Glutamatergic neuron (in vitro differentiated cells): Measurements from ENCODE around the gene AQR. TPM values are rescaled to one million over a fixed set of nuclear protein-coding genes. Genes with fewer than 3 reads are reported as not detected.

Source experiments
- DNase-seq: peaks from one replicate; pipeline ENCODE4 v3.0.0; 2022
- H3K27ac Mint-ChIP-seq: one replicate; pipeline ENCODE4 v1.8.0; 2020; ENCODE audit warnings: mild to moderate bottlenecking, mixed read lengths, inconsistent platforms; ENCODE audit not compliant: unreplicated experiment
- H3K27me3 Mint-ChIP-seq: one replicate; pipeline ENCODE4 v1.8.0; 2020; ENCODE audit warnings: mild to moderate bottlenecking, moderate library complexity, mixed read lengths, inconsistent platforms; ENCODE audit not compliant: unreplicated experiment
- H3K36me3 Mint-ChIP-seq: one replicate; pipeline ENCODE4 v1.8.0; 2020; ENCODE audit warnings: mild to moderate bottlenecking, mixed read lengths, inconsistent platforms; ENCODE audit not compliant: unreplicated experiment
- H3K4me1 Mint-ChIP-seq: one replicate; pipeline ENCODE4 v1.8.0; 2020; ENCODE audit warnings: mild to moderate bottlenecking, low read depth, mixed read lengths, inconsistent platforms; ENCODE audit not compliant: unreplicated experiment
- H3K4me3 Mint-ChIP-seq: one replicate; pipeline ENCODE4 v1.8.0; 2020; ENCODE audit warnings: mild to moderate bottlenecking, mixed read lengths, inconsistent platforms; ENCODE audit not compliant: unreplicated experiment
- H3K9me3 Mint-ChIP-seq: one replicate; pipeline ENCODE4 v1.8.0; 2020; ENCODE audit warnings: mild to moderate bottlenecking, moderate library complexity, mixed read lengths, inconsistent platforms; ENCODE audit not compliant: unreplicated experiment
- total RNA-seq: library from RNA; stranded (reverse); fragmentation: NEBNext Ultra II Directional; extraction: Animal tissue kit (Norgen Biotek cat#: 25700); gene quantifications from one replicate; pipeline ENCODE4 v1.2.1, GENCODE V29; 2021; ENCODE audit not compliant: unreplicated experiment
- TF ChIP-seq, protein P1 (sequence below): fragments of 200-600 bp; sonication (generic); IDR thresholded peaks from one replicate; pipeline ENCODE4 v1.5.0; 2021; ENCODE audit not compliant: partially characterized antibody, unreplicated experiment

The AQR gene
- total RNA-seq, 1 donor from 2014 or later: 36.8 TPM

DNA sequence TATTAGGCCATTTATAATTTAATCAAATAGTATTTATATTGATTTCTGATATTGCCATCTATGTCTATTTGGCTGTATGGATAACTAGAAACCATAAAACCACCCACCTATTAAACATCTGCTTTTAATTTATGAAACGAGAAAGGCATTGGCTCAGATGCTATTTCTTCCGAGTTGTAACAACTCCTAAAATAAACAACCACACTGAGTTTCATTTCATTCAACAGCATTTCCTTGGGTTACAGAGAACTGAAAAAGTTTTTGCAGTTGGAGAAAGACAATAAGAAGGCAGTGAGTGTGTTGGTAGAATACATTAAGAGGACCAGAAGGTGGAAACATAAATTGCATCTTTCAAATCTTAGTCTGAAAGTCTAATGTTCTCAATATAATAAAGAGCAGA lies 79.1 kb downstream of the AQR start:
- peaks cover 25% of the 10 kb centered on the region for H3K36me3 Mint-ChIP-seq
- no peak for DNase-seq
- no peak overlapping the region for H3K27ac Mint-ChIP-seq
- H3K4me3 Mint-ChIP-seq: no peak overlapping the region
- TF ChIP-seq, protein P1, sequence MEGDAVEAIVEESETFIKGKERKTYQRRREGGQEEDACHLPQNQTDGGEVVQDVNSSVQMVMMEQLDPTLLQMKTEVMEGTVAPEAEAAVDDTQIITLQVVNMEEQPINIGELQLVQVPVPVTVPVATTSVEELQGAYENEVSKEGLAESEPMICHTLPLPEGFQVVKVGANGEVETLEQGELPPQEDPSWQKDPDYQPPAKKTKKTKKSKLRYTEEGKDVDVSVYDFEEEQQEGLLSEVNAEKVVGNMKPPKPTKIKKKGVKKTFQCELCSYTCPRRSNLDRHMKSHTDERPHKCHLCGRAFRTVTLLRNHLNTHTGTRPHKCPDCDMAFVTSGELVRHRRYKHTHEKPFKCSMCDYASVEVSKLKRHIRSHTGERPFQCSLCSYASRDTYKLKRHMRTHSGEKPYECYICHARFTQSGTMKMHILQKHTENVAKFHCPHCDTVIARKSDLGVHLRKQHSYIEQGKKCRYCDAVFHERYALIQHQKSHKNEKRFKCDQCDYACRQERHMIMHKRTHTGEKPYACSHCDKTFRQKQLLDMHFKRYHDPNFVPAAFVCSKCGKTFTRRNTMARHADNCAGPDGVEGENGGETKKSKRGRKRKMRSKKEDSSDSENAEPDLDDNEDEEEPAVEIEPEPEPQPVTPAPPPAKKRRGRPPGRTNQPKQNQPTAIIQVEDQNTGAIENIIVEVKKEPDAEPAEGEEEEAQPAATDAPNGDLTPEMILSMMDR: no peak
- peaks cover 2% of the 10 kb centered on the region for H3K9me3 Mint-ChIP-seq
- H3K27me3 Mint-ChIP-seq: peaks cover 2% of the 10 kb centered on the region
- H3K4me1 Mint-ChIP-seq: no peaks in the 10 kb centered on the region

DNA sequence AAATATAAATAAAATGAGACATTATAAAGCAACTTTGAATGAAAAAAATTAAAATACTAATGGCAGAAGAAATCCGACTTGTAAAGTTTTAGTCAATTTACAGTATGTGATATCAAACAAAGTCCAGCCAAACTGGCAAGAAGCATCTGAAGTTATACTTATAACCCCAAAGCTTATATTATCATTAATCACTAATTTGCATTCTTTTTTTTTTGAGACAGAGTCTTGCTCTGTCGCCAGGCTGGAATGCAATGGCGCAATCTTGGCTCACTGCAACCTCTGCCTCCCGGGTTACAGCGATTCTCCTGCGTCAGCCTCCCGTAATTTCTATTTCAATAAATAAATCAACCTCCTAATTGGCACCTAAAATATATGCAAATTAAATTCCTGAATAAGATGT lies 80.1 kb downstream of the AQR start:
- Mint-ChIP-seq H3K36me3 (peaks cover 25% of the 10 kb centered on the region), H3K9me3 (peaks cover 2% of the 10 kb centered on the region), H3K27ac (no peak overlapping the region), H3K27me3 (peaks cover 2% of the 10 kb centered on the region), H3K4me1 (no peaks in the 10 kb centered on the region), H3K4me3 (no peak overlapping the region)
- DNase-seq: no peak
- TF ChIP-seq, protein P1: no peak

DNA sequence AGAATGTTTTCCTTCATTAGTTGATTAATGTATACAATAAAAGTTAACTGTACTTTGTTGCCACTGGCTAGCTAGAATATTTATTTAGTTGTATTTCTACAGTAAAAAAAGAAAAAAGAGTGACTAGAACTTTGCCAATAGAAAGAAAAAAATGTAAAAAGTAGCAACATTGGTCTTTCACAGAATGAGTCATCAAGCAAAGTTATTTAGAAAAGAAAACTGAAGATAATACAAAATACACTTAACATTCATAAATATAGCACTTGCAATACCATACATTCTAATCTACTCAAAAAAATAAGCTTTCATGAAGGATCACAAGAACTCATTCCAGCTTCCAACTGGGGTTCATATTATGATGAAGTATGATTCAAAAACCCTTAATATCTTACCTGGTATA lies 83.4 kb downstream of the AQR start:
- H3K27me3 Mint-ChIP-seq: no peaks in the 10 kb centered on the region
- no peaks in the 10 kb centered on the region for H3K4me1 Mint-ChIP-seq
- TF ChIP-seq, protein P1: no peak
- H3K4me3 Mint-ChIP-seq: no peak overlapping the region
- no peaks in the 10 kb centered on the region for H3K9me3 Mint-ChIP-seq
- no peak overlapping the region for H3K27ac Mint-ChIP-seq
- no peaks in the 10 kb centered on the region for H3K36me3 Mint-ChIP-seq
- DNase-seq: no peak

DNA sequence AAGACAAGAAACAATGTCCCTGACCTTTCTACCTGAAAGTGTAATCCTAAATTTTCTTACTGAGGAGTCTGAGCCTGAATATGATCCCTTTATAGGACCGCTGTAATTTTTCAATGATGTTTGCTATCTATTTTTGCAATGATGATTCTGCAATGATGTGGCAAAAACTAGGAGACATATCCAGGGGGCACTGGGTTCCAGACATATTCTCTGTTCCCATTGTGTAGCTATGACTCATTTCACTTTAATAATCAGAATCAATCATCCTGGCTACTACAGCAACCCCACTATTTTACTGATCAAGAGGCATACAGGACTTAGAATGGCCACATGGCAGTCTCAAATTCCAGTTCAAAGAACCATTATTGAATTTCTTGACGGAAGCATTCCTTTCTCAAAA lies 85.9 kb downstream of the AQR start:
- no peak overlapping the region for H3K4me3 Mint-ChIP-seq
- H3K4me1 Mint-ChIP-seq: no peaks in the 10 kb centered on the region
- H3K27me3 Mint-ChIP-seq: no peaks in the 10 kb centered on the region
- no peak for DNase-seq
- no peak overlapping the region for H3K27ac Mint-ChIP-seq
- H3K36me3 Mint-ChIP-seq: no peaks in the 10 kb centered on the region
- TF ChIP-seq, protein P1: no peak
- no peaks in the 10 kb centered on the region for H3K9me3 Mint-ChIP-seq

DNA sequence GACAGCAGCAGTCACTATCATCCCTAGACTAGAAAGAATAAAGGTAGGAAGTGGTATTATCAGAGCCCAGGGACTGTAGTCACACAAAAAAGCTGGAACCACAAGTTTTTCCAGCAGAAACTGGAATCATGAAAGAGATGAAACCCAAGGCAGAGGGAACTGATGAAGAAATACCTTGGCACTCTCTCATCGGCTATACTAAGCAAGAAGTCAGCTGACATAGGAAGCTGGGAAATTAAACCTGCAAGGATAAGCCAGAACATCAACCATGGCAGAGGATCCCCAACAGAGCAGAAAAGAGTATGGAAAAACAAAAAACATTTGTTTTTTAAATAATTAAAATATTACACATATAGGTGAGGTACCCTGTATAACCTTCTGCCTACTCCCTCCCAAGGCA lies 86.5 kb downstream of the AQR start:
- Mint-ChIP-seq H3K4me1 (no peaks in the 10 kb centered on the region), H3K4me3 (no peak overlapping the region), H3K9me3 (no peaks in the 10 kb centered on the region), H3K36me3 (no peaks in the 10 kb centered on the region), H3K27ac (no peak overlapping the region), H3K27me3 (no peaks in the 10 kb centered on the region)
- TF ChIP-seq, protein P1: no peak
- no peak for DNase-seq
